LNCAP (cell line): ENCODE measurements around the gene NOS3.

Experiments
- TF ChIP-seq, protein P1 (sequence below): fragments of 450-650 bp; IDR thresholded peaks from 2 replicates; pipeline ENCODE4 v1.5.1; 2017; ENCODE audit warnings: mild to moderate bottlenecking

NOS3 gene

DNA sequence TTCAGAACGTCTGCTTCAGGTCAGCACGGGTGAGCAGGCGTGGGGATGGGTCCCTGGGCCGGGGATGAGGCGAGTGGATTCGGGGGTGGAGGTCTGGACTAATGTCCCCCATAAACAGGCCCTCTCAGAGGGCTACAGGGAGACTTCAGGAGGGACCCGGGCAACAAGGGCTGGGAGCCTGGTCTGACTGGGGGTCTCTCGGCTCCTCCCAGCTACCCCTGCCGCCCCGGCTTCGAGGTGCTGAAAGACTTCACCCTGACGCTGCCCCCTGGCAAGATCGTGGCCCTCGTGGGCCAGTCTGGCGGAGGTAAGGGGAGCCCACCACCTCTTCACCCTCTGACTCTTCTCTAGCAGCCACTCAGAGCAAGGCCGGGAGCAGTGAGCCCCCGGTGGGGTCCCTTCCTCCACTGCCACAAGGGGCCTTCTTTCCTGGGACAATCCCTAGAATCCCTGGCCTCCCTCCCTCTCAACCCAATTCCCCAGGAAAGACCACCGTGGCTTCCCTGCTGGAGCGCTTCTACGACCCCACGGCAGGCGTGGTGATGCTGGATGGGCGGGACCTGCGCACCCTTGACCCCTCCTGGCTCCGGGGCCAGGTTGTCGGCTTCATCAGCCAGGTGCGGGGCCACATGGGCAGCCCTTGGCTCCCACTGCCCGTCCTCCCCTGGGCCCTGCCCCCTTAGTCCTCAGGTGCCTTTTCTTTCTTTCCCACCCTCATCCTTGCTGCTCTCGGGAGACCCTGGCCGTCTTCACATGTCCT, 50.0 kb downstream of the NOS3 start:
- TF ChIP-seq, protein P1, sequence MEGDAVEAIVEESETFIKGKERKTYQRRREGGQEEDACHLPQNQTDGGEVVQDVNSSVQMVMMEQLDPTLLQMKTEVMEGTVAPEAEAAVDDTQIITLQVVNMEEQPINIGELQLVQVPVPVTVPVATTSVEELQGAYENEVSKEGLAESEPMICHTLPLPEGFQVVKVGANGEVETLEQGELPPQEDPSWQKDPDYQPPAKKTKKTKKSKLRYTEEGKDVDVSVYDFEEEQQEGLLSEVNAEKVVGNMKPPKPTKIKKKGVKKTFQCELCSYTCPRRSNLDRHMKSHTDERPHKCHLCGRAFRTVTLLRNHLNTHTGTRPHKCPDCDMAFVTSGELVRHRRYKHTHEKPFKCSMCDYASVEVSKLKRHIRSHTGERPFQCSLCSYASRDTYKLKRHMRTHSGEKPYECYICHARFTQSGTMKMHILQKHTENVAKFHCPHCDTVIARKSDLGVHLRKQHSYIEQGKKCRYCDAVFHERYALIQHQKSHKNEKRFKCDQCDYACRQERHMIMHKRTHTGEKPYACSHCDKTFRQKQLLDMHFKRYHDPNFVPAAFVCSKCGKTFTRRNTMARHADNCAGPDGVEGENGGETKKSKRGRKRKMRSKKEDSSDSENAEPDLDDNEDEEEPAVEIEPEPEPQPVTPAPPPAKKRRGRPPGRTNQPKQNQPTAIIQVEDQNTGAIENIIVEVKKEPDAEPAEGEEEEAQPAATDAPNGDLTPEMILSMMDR: no peak

DNA sequence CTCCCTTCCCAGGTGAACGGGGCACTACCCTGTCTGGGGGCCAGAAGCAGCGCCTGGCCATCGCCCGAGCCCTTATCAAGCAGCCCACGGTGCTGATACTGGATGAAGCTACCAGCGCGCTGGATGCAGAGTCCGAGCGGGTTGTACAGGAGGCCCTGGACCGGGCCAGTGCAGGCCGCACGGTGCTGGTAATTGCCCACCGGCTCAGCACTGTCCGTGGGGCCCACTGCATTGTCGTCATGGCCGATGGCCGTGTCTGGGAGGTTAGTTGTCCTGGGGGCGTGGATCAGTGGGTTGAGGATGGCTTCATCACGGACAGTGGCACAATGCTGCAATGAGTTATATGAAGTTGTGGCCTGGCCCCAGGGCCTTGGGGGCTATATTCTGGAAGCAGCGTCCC, 53.1 kb downstream of the NOS3 start:
- TF ChIP-seq, protein P1: no peak

DNA sequence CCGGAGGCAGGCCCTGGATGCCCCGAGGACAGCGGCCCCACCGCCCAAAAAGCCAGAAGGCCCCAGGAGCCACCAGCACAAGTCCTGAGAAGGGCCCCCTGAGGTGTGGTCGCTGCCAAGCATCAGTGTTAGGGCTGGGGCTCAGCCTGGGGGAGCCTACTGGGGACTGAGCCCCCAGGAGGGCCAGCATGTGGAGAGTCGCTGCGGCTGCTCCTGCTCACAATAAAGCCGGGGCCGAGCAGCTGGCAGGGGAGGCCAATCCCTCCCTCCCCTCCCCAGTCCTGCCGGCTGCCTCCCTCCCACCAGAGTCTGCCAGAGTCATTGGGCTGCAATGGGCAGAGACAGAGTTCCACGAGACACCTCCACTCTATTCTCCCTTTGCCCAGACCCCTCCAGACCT, 54.4 kb downstream of the NOS3 start:
- TF ChIP-seq, protein P1: no peak

DNA sequence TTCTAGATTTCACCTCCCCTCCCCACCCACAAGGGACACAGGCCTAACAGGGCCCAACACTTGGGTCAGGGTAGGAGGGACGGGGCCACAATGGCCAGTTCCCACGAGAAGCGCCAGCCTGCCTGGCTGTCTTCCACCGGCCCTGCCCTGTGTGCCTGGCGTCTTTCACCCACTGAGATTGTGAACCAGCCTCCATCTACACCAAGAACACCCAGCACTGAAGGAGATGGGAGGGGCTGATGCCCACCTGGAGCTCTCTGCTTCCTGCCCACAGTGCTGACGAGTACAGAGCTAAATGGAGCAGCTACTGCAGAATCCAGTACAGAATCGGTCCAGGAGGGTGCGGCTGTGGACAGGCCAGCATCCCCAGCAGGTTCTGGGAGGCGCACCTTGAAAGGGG, 55.1 kb downstream of the NOS3 start:
- TF ChIP-seq, protein P1: no peak

DNA sequence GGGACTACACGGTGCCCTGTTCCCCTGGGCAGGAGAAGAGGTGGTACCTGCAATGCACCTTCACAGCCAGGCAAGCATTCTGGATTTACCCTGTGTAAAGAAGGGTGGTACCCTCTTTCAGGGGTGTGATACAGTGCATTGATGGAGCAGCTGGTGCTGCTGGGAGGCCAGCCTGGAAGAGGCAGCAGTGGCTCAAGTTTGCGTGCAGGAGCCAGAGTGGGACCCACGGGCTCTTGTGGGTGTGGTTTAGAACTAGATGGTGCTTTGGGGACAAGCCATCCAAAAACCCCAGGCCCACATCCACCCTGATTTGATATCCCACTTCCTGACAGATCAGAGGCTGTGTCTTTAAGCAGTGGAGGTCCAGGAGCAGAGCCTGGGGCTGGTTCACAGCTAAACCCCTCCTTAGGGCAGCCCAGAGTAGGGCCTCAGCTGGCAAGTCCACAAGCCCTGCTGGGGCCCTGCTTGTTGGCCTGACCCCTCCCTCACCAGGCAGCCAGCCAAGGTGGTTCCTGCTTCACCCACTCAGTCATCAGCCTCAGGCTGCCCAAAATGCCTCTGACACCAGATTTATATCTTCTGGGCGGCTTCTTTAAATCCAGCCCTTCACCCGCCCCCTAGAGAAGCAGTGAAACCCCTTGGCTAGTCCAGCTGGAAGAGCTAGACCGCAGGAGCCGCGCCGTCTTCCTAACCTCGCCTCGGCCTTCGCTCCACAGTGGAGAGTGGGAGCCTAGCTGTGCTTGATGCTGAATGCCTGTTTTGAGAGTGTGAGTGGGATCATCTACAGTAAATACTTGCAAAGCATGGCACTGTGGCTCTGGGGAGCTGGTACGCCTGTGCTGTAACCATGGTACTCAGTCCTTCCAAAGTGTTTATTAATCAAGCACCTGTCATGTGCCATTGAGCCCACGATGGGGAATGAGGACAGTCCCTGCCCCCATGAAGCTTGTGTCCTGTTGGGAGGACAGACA, 56.1 kb downstream of the NOS3 start:
- TF ChIP-seq, protein P1: no peak

DNA sequence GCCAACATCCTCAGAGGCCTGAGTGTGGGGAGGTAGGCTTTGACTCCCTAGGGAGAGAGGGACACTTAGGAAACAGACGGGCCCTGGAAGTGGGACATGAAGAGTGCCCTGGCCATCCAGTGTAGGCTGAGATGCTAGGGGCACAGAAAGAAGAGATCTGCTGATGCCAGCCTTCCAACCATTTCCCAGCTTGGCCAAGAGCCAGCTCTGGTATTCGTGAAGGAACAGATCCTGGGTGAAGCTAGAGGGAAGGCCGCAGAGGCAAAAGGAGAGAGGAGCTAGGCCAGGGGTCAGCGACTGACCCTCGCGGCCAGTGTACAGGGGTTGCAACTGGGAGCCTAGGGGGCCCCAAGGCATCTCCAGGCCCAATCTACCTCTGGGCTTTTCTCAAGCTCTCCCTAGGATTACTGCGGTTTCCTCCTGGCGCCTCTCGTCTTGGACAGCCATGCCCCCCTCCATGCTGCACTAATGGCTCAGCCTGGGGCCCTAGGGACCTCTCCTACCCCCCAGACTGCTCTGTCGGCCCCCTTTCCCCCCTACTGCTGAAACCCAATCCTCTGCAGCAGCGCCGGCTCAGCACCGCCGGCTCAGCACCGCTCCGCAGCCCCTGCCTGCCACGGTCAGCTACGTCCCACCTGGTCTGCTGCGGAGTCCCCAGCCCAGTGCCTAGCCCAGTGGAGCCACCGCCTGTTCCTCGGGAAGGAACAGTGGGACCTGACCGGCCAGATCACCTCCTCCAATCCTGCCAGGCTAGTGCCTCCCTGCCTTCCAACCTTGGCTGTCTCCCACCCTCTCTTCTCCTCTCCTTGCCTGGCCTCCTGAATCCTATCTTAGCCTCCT, 57.4 kb downstream of the NOS3 start, which contains the start of gene ASIC3:
ASIC3 (plus strand) TSS at position 556 of the 840 bp plus-strand sequence. CDS start 355 bp downstream, outside the sequence.
- TF ChIP-seq, protein P1: no peak

DNA sequence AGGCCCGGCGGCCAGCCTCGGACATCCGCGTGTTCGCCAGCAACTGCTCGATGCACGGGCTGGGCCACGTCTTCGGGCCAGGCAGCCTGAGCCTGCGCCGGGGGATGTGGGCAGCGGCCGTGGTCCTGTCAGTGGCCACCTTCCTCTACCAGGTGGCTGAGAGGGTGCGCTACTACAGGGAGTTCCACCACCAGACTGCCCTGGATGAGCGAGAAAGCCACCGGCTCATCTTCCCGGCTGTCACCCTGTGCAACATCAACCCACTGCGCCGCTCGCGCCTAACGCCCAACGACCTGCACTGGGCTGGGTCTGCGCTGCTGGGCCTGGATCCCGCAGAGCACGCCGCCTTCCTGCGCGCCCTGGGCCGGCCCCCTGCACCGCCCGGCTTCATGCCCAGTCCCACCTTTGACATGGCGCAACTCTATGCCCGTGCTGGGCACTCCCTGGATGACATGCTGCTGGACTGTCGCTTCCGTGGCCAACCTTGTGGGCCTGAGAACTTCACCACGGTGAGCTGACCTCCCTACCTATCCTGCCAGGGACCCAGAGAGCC, 58.2 kb downstream of the NOS3 start:
- TF ChIP-seq, protein P1: no peak
